Suppressor macrophage treated with lipopolysaccharide for 1 hour (primary cell): ENCODE results near the gene SLC39A6.

Source experiments
- DNase-seq, 3 donors: peaks; one replicate each; pipeline ENCODE4 v3.0.0-alpha.2; 2020 to 2022

The SLC39A6 gene

GRCh38 chr18:36129300-36130038 lies at the start of gene SLC39A6, which contains the start of gene ELP2:
Gene SLC39A6 (minus strand): TSS chr18:36129340. CDS start chr18:36127007, 2,333 bp downstream.
Gene ELP2 (plus strand): TSS chr18:36129899. CDS start chr18:36129934, 35 bp downstream.
- DNase-seq, result peak; percentile 98 to 99 (median 98)

- DNase-seq, result no peak
Observed at GRCh38 chr18:36177913-36178312, 48.8 kb upstream of the SLC39A6 start.

GRCh38 chr18:36176711-36177110 lies 47.6 kb upstream of the SLC39A6 start:
- DNase-seq, result no peak

- no peak for DNase-seq
Observed at GRCh38 chr18:36176177-36176584, 47.0 kb upstream of the SLC39A6 start.

GRCh38 chr18:36175481-36175880 lies 46.3 kb upstream of the SLC39A6 start:
- DNase-seq, result no peak

GRCh38 chr18:36169938-36170337 lies 40.8 kb upstream of the SLC39A6 start:
- no peak for DNase-seq

- peak in 1 of 3 donors; percentile 2 for DNase-seq
Observed at GRCh38 chr18:36168296-36168695, 39.2 kb upstream of the SLC39A6 start.

- no peak for DNase-seq
Observed at GRCh38 chr18:36167692-36168218, 38.6 kb upstream of the SLC39A6 start.

- no peak for DNase-seq
Observed at GRCh38 chr18:36162981-36163380, 33.8 kb upstream of the SLC39A6 start.

GRCh38 chr18:36160959-36161371 lies 31.8 kb upstream of the SLC39A6 start:
- no peak for DNase-seq

GRCh38 chr18:36158266-36158867 lies 29.2 kb upstream of the SLC39A6 start:
- no peak for DNase-seq

- DNase-seq, result no peak
Observed at GRCh38 chr18:36157441-36157840, 28.3 kb upstream of the SLC39A6 start.

GRCh38 chr18:36155851-36156757 lies 27.0 kb upstream of the SLC39A6 start:
- DNase-seq, result no peak

GRCh38 chr18:36153771-36154170 lies 24.6 kb upstream of the SLC39A6 start:
- DNase-seq, result no peak

GRCh38 chr18:36153203-36153602 lies 24.1 kb upstream of the SLC39A6 start:
- no peak for DNase-seq

- no peak for DNase-seq
Observed at GRCh38 chr18:36152781-36153180, 23.6 kb upstream of the SLC39A6 start.

- no peak for DNase-seq
Observed at GRCh38 chr18:36149514-36150289, 20.6 kb upstream of the SLC39A6 start.

- no peak for DNase-seq
Observed at GRCh38 chr18:36143391-36143790, 14.3 kb upstream of the SLC39A6 start.

GRCh38 chr18:36142751-36143150 lies 13.6 kb upstream of the SLC39A6 start:
- DNase-seq, result no peak

GRCh38 chr18:36141576-36141975 lies 12.4 kb upstream of the SLC39A6 start:
- no peak for DNase-seq

- no peak for DNase-seq
Observed at GRCh38 chr18:36139245-36139644, 10.1 kb upstream of the SLC39A6 start.

- no peak for DNase-seq
Observed at GRCh38 chr18:36135264-36135663, 6.1 kb upstream of the SLC39A6 start.
